ENCODE data around the gene SEMA5B. TPM values are rescaled to one million over a fixed set of nuclear protein-coding genes. Genes with fewer than 3 reads are reported as not detected.

Gene SEMA5B
- total and polyA plus RNA-seq, 7 experiments from 2014 or later: 0.19 to 0.51 (median 0.24) TPM; not detected in 4

- no peak overlapping the region for H3K4me3 Mint-ChIP-seq
- ChIA-PET CTCF (no interaction called here), POLR2A (no interaction called here)
- H3K9me3 ChIP-seq (ENCODE audit: control insufficient read depth in 2 of 3, low read length in 3 of 3): no peaks in the 10 kb centered on the region
- no peaks in the 10 kb centered on the region for H3K27me3 ChIP-seq (ENCODE audit: control insufficient read depth in 2 of 2, insufficient read depth in 2 of 2, low read length in 2 of 2)
- peaks cover 6 to 39% (median 31%) of the 10 kb centered on the region in 5 donors for H3K27me3 Mint-ChIP-seq
- no peak overlapping the region for H3K4me3 ChIP-seq (ENCODE audit: low read length)
- ATAC-seq (no peak), DNase-seq (no peak)
- H3K9me3 Mint-ChIP-seq: peaks cover 0 to 15% (median 6%) of the 10 kb centered on the region in 11 donors
- intact Hi-C loops (cut with micrococcal nuclease): no loop called here
- H3K36me3 Mint-ChIP-seq: peaks cover 0 to 4% (median 0%) of the 10 kb centered on the region in 5 donors
- no peaks in the 10 kb centered on the region for H3K4me1 ChIP-seq (ENCODE audit: control insufficient read depth in 2 of 2, insufficient read depth in 2 of 2, low read length in 2 of 2)
- H3K27ac Mint-ChIP-seq: no peak overlapping the region
- H3K4me1 Mint-ChIP-seq: peaks cover 0 to 4% (median 0%) of the 10 kb centered on the region in 7 donors
- H3K36me3 ChIP-seq (ENCODE audit: control insufficient read depth in 2 of 3, insufficient read depth in 3 of 3, low read length in 3 of 3): no peaks in the 10 kb centered on the region
- H3K27ac ChIP-seq (ENCODE audit: low read depth, low read length): no peak overlapping the region
Observed at GRCh38 chr3:122907471-122907870, 120.1 kb downstream of the SEMA5B start.

- Mint-ChIP-seq H3K9me3 (peaks cover 0 to 15% (median 6%) of the 10 kb centered on the region in 11 donors), H3K27me3 (peaks cover 0 to 44% (median 8%) of the 10 kb centered on the region in 5 donors), H3K4me1 (peaks cover 0 to 2% (median 0%) of the 10 kb centered on the region in 7 donors), H3K27ac (no peak overlapping the region), H3K36me3 (peaks cover 0 to 4% (median 0%) of the 10 kb centered on the region in 5 donors), H3K4me3 (no peak overlapping the region)
- no peak overlapping the region for H3K4me3 ChIP-seq (ENCODE audit: low read length)
- DNase-seq: no peak
- no peaks in the 10 kb centered on the region for H3K27me3 ChIP-seq (ENCODE audit: control insufficient read depth in 2 of 2, insufficient read depth in 2 of 2, low read length in 2 of 2)
- intact Hi-C loops (cut with micrococcal nuclease): no loop called here
- POLR2A ChIA-PET: no interaction called here
- H3K36me3 ChIP-seq (ENCODE audit: control insufficient read depth in 2 of 3, insufficient read depth in 3 of 3, low read length in 3 of 3): no peaks in the 10 kb centered on the region
- CTCF ChIA-PET: interaction anchor here (0.6 kb wide), 1 partner anchor 67 kb away, joined by 3 read pairs; no protein-coding TSS in a partner anchor
- no peak overlapping the region for H3K27ac ChIP-seq (ENCODE audit: low read depth, low read length)
- no peak for ATAC-seq
- no peaks in the 10 kb centered on the region for H3K4me1 ChIP-seq (ENCODE audit: control insufficient read depth in 2 of 2, insufficient read depth in 2 of 2, low read length in 2 of 2)
- H3K9me3 ChIP-seq (ENCODE audit: control insufficient read depth in 2 of 3, low read length in 3 of 3): no peaks in the 10 kb centered on the region
Observed at GRCh38 chr3:122903171-122903570, 124.4 kb downstream of the SEMA5B start.

- DNase-seq: no peak
- ATAC-seq: no peak
- Histone ChIP-seq H3K4me1 (ENCODE audit: control insufficient read depth in 2 of 2, insufficient read depth in 2 of 2, low read length in 2 of 2) (no peaks in the 10 kb centered on the region), H3K36me3 (ENCODE audit: control insufficient read depth in 2 of 3, insufficient read depth in 3 of 3, low read length in 3 of 3) (no peaks in the 10 kb centered on the region), H3K27me3 (ENCODE audit: control insufficient read depth in 2 of 2, insufficient read depth in 2 of 2, low read length in 2 of 2) (no peaks in the 10 kb centered on the region), H3K4me3 (ENCODE audit: low read length) (no peak overlapping the region), H3K9me3 (ENCODE audit: control insufficient read depth in 2 of 3, low read length in 3 of 3) (no peaks in the 10 kb centered on the region), H3K27ac (ENCODE audit: low read depth, low read length) (no peak overlapping the region)
- H3K4me3 Mint-ChIP-seq: no peak overlapping the region
- H3K36me3 Mint-ChIP-seq: peaks cover 0 to 4% (median 0%) of the 10 kb centered on the region in 5 donors
- H3K27ac Mint-ChIP-seq: no peak overlapping the region
- intact Hi-C loops (cut with micrococcal nuclease): no loop called here
- POLR2A ChIA-PET: no interaction called here
- H3K9me3 Mint-ChIP-seq: peaks cover 0 to 15% (median 6%) of the 10 kb centered on the region in 11 donors
- peaks cover 0 to 2% (median 0%) of the 10 kb centered on the region in 7 donors for H3K4me1 Mint-ChIP-seq
- CTCF ChIA-PET: no interaction called here
- H3K27me3 Mint-ChIP-seq: peaks cover 0 to 44% (median 8%) of the 10 kb centered on the region in 5 donors
Observed at GRCh38 chr3:122902326-122902725, 125.2 kb downstream of the SEMA5B start.

- peaks cover 0 to 34% (median 5%) of the 10 kb centered on the region in 5 donors for H3K27me3 Mint-ChIP-seq
- Histone ChIP-seq H3K36me3 (ENCODE audit: control insufficient read depth in 2 of 3, insufficient read depth in 3 of 3, low read length in 3 of 3) (no peaks in the 10 kb centered on the region), H3K27me3 (ENCODE audit: control insufficient read depth in 2 of 2, insufficient read depth in 2 of 2, low read length in 2 of 2) (no peaks in the 10 kb centered on the region), H3K4me3 (ENCODE audit: low read length) (no peak overlapping the region), H3K27ac (ENCODE audit: low read depth, low read length) (no peak overlapping the region), H3K4me1 (ENCODE audit: control insufficient read depth in 2 of 2, insufficient read depth in 2 of 2, low read length in 2 of 2) (peaks cover 0 to 4% of the 10 kb centered on the region in 2 donors), H3K9me3 (ENCODE audit: control insufficient read depth in 2 of 3, low read length in 3 of 3) (no peaks in the 10 kb centered on the region)
- no peak overlapping the region for H3K4me3 Mint-ChIP-seq
- DNase-seq: no peak
- H3K27ac Mint-ChIP-seq: no peak overlapping the region
- CTCF ChIA-PET: no interaction called here
- no peaks in the 10 kb centered on the region for H3K9me3 Mint-ChIP-seq
- peaks cover 0 to 7% (median 0%) of the 10 kb centered on the region in 7 donors for H3K4me1 Mint-ChIP-seq
- POLR2A ChIA-PET: no interaction called here
- intact Hi-C loops (cut with micrococcal nuclease): no loop called here
- ATAC-seq: no peak
- no peaks in the 10 kb centered on the region for H3K36me3 Mint-ChIP-seq
Observed at GRCh38 chr3:122898298-122898697, 129.3 kb downstream of the SEMA5B start.

GRCh38 chr3:122893754-122894668 is 133.6 kb downstream of the SEMA5B start:
- H3K9me3 ChIP-seq (ENCODE audit: control insufficient read depth in 2 of 3, low read length in 3 of 3): no peaks in the 10 kb centered on the region
- Mint-ChIP-seq H3K9me3 (no peaks in the 10 kb centered on the region), H3K36me3 (no peaks in the 10 kb centered on the region), H3K27me3 (peaks cover 0 to 22% (median 5%) of the 10 kb centered on the region in 5 donors), H3K4me3 (no peak overlapping the region), H3K27ac (no peak overlapping the region), H3K4me1 (peaks cover 6 to 22% (median 10%) of the 10 kb centered on the region in 7 donors)
- ATAC-seq: no peak
- POLR2A ChIA-PET: no interaction called here
- intact Hi-C loops (cut with micrococcal nuclease): no loop called here
- CTCF ChIA-PET: no interaction called here
- H3K4me3 ChIP-seq (ENCODE audit: low read length): no peak overlapping the region
- peaks cover 0 to 6% of the 10 kb centered on the region in 2 donors for H3K4me1 ChIP-seq (ENCODE audit: control insufficient read depth in 2 of 2, insufficient read depth in 2 of 2, low read length in 2 of 2)
- H3K36me3 ChIP-seq (ENCODE audit: control insufficient read depth in 2 of 3, insufficient read depth in 3 of 3, low read length in 3 of 3): no peaks in the 10 kb centered on the region
- no peaks in the 10 kb centered on the region for H3K27me3 ChIP-seq (ENCODE audit: control insufficient read depth in 2 of 2, insufficient read depth in 2 of 2, low read length in 2 of 2)
- DNase-seq: no peak
- no peak overlapping the region for H3K27ac ChIP-seq (ENCODE audit: low read depth, low read length)

GRCh38 chr3:122893282-122893681 is 134.3 kb downstream of the SEMA5B start:
- Mint-ChIP-seq H3K4me3 (no peak overlapping the region), H3K27ac (no peak overlapping the region)

More at GRCh38 chr3:122893282-122893681, 134.3 kb downstream of the SEMA5B start:
- ChIA-PET POLR2A (no interaction called here), CTCF (no interaction called here)
- H3K9me3 Mint-ChIP-seq: no peaks in the 10 kb centered on the region
- no peaks in the 10 kb centered on the region for H3K36me3 ChIP-seq (ENCODE audit: control insufficient read depth in 2 of 3, insufficient read depth in 3 of 3, low read length in 3 of 3)
- DNase-seq (no peak), ATAC-seq (no peak)
- H3K27ac ChIP-seq (ENCODE audit: low read depth, low read length): no peak overlapping the region
- H3K4me1 ChIP-seq (ENCODE audit: control insufficient read depth in 2 of 2, insufficient read depth in 2 of 2, low read length in 2 of 2): peaks cover 0 to 6% of the 10 kb centered on the region in 2 donors
- H3K27me3 ChIP-seq (ENCODE audit: control insufficient read depth in 2 of 2, insufficient read depth in 2 of 2, low read length in 2 of 2): no peaks in the 10 kb centered on the region
- peaks cover 0 to 15% (median 5%) of the 10 kb centered on the region in 5 donors for H3K27me3 Mint-ChIP-seq
- H3K4me3 ChIP-seq (ENCODE audit: low read length): no peak overlapping the region
- intact Hi-C loops (cut with micrococcal nuclease): no loop called here
- H3K9me3 ChIP-seq (ENCODE audit: control insufficient read depth in 2 of 3, low read length in 3 of 3): no peaks in the 10 kb centered on the region
- H3K4me1 Mint-ChIP-seq: peaks cover 5 to 22% (median 11%) of the 10 kb centered on the region in 7 donors
- no peaks in the 10 kb centered on the region for H3K36me3 Mint-ChIP-seq

Measured in naive thymus-derived CD4-positive, alpha-beta T cell (primary cell).